GM23248 (cell line): ENCODE measurements around the gene WRNIP1.

ENCODE experiments used
- EZH2 ChIP-seq: fragments of 200-600 bp; sonication (generic); IDR thresholded peaks from 2 replicates; pipeline ENCODE4 v1.6.1; 2018; ENCODE audit warnings: antibody characterized with exemption, mild to moderate bottlenecking; ENCODE audit not compliant: insufficient read depth, poor library complexity, severe bottlenecking
- EZH2phosphoT487 ChIP-seq: fragments of 200-600 bp; sonication (generic); IDR thresholded peaks from 2 replicates; pipeline ENCODE4 v1.6.1; 2018; ENCODE audit warnings: antibody characterized with exemption, moderate library complexity, mild to moderate bottlenecking, low read depth; ENCODE audit not compliant: insufficient read depth

DNA sequence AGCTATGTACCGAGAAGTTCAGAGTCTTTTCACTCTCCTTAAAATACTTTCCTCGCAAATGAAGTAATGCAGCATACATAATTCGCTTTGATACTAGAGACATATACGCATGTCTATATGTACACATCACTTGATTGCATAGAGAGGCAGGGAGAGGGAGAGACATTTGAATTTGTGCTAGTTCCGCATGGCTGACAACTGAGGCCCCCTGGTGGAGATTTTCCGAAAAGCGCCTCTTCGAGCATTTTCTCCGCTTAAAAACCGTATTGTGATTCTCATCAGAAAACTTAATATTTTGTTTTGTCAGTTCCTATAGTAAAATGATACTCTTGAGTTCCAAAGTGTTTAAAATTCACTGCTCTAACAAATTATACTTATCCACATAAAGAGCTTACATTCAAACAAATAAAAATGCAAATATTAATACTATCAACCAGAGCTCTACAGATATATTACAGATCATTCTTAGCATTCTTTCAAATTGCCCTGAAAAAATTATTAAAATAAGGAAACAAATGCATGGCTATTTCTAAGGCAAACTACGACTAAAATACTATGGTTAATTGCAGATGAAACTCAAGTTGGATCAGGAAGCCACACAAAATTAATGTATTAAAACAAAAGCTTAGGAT is 15.1 kb upstream of the WRNIP1 start:
- no peak for TF ChIP-seq EZH2phosphoT487
- TF ChIP-seq EZH2 = no peak
